IPS-18c (cell line): ENCODE results near the gene EGFL7.

Experiments
- H3K4me3 ChIP-seq: 2 replicates; pipeline ENCODE4 v1.7.0; 2013; ENCODE audit warnings: low read depth, mild to moderate bottlenecking, low read length, moderate library complexity; ENCODE audit not compliant: insufficient read depth
- H3K9me3 ChIP-seq: one replicate; pipeline ENCODE4 v1.6.1; 2013; ENCODE audit warnings: mild to moderate bottlenecking, low read length, moderate library complexity; ENCODE audit not compliant: control insufficient read depth, insufficient read depth

Gene EGFL7

GRCh38 chr9:136666372-136667213 is 3.9 kb downstream of the EGFL7 start:
- Histone ChIP-seq H3K9me3 (no peaks in the 10 kb centered on the region), H3K4me3 (peak overlapping the region; percentile 40)

- Histone ChIP-seq H3K9me3 (no peaks in the 10 kb centered on the region), H3K4me3 (no peak overlapping the region)
Observed at GRCh38 chr9:136667214-136667939, 4.7 kb downstream of the EGFL7 start.

- Histone ChIP-seq H3K4me3 (no peak overlapping the region), H3K9me3 (no peaks in the 10 kb centered on the region)
Observed at GRCh38 chr9:136667940-136668760, 5.4 kb downstream of the EGFL7 start.

- Histone ChIP-seq H3K9me3 (no peaks in the 10 kb centered on the region), H3K4me3 (no peak overlapping the region)
Observed at GRCh38 chr9:136668983-136669790, 6.5 kb downstream of the EGFL7 start.

GRCh38 chr9:136669791-136670464 is 7.2 kb downstream of the EGFL7 start:
- H3K4me3 ChIP-seq: no peak overlapping the region
- no peaks in the 10 kb centered on the region for H3K9me3 ChIP-seq

- H3K9me3 ChIP-seq: no peaks in the 10 kb centered on the region
- no peak overlapping the region for H3K4me3 ChIP-seq
Observed at GRCh38 chr9:136670576-136671253, 8.0 kb downstream of the EGFL7 start.

GRCh38 chr9:136671254-136671614 is 8.5 kb downstream of the EGFL7 start:
- Histone ChIP-seq H3K9me3 (no peaks in the 10 kb centered on the region), H3K4me3 (no peak overlapping the region)

- no peak overlapping the region for H3K4me3 ChIP-seq
- H3K9me3 ChIP-seq: no peaks in the 10 kb centered on the region
Observed at GRCh38 chr9:136671646-136672430, 9.1 kb downstream of the EGFL7 start.

- H3K4me3 ChIP-seq: no peak overlapping the region
- no peaks in the 10 kb centered on the region for H3K9me3 ChIP-seq
Observed at GRCh38 chr9:136672431-136673087, 9.8 kb downstream of the EGFL7 start.

- H3K4me3 ChIP-seq: no peak overlapping the region
- H3K9me3 ChIP-seq: no peaks in the 10 kb centered on the region
Observed at GRCh38 chr9:136673088-136673974, 10.6 kb downstream of the EGFL7 start.

- H3K4me3 ChIP-seq: no peak overlapping the region
- H3K9me3 ChIP-seq: no peaks in the 10 kb centered on the region
Observed at GRCh38 chr9:136673975-136674785, 11.5 kb downstream of the EGFL7 start.

- Histone ChIP-seq H3K4me3 (no peak overlapping the region), H3K9me3 (no peaks in the 10 kb centered on the region)
Observed at GRCh38 chr9:136674786-136675349, 12.2 kb downstream of the EGFL7 start.
